Measurements from ENCODE around the gene ATAT1. TPM values are rescaled to one million over a fixed set of nuclear protein-coding genes. Genes with fewer than 3 reads are reported as not detected.

The ATAT1 gene
- total and polyA plus RNA-seq, 9 of the 15 experiments (the other 6 are each of a cell fraction or from before 2014, with no cell fraction given): 0.65 to 5.8 (median 1.6) TPM

GRCh38 chr6:30685157-30686008 lies 58.7 kb downstream of the ATAT1 start (continued):
- TF ChIP-seq ZBTB40 (IDR thresholded peaks at IDR 0.05): peak; percentile 59; the same call in 1 of the 2 replicates
- TF ChIP-seq ZBTB40 (CRISPR knock-in tag; IDR thresholded peaks at IDR 0.05): no peak
- no peak for TF ChIP-seq SPI1 (IDR thresholded peaks at IDR 0.05; ENCODE audit: borderline replicate concordance, low read depth, low read length)
- no peak for TF ChIP-seq NFIC (IDR thresholded peaks at IDR 0.05)
- no peak for TF ChIP-seq ELK3 (CRISPR knock-in tag; IDR thresholded peaks at IDR 0.05)
- TF ChIP-seq DMBX1 (CRISPR knock-in tag; IDR thresholded peaks at IDR 0.05; ENCODE audit: borderline replicate concordance): no peak
- TF ChIP-seq CREB1 (IDR thresholded peaks at IDR 0.05): no peak
- no peak for TF ChIP-seq CREB1 (CRISPR knock-in tag; IDR thresholded peaks at IDR 0.05)
- no peak for TF ChIP-seq TEAD2 (tag; IDR thresholded peaks at IDR 0.05)
- no peak for TF ChIP-seq NR3C1 (CRISPR knock-in tag; IDR thresholded peaks at IDR 0.05)
- TF ChIP-seq AFF1 (IDR thresholded peaks at IDR 0.05; ENCODE audit: low read depth in 1 of 2, partially characterized antibody in 2 of 2): no peak
- no peak for TF ChIP-seq ILF3 (IDR thresholded peaks at IDR 0.05; ENCODE audit: borderline replicate concordance)

All from K562 (cell line).